ENCODE results near the gene PPP1R3E.
"Not testable (repeated sequence)": the region's sequence is repeated elsewhere in the genome, so short reads cannot be mapped to it uniquely, and the experiment has no call there.

PPP1R3E gene

GRCh38 chr14:23275412-23275811, 27.2 kb downstream of the PPP1R3E start:
- no peak for TF ChIP-seq CTCF (IDR thresholded peaks at IDR 0.05; ENCODE audit: borderline replicate concordance, insufficient read depth, low read depth, low read length)
- no peak overlapping the region for H3K4me3 ChIP-seq (ENCODE audit: low read depth, low read length)

GRCh38 chr14:23269193-23269592, 33.5 kb downstream of the PPP1R3E start:
- H3K4me3 ChIP-seq (ENCODE audit: low read depth, low read length), result no peak overlapping the region
- no peak for TF ChIP-seq CTCF (IDR thresholded peaks at IDR 0.05; ENCODE audit: borderline replicate concordance, insufficient read depth, low read depth, low read length)

GRCh38 chr14:23260849-23261248, 41.8 kb downstream of the PPP1R3E start:
- H3K4me3 ChIP-seq (ENCODE audit: low read depth, low read length), result not testable (repeated sequence)

- no peak for TF ChIP-seq CTCF (IDR thresholded peaks at IDR 0.05; ENCODE audit: borderline replicate concordance, insufficient read depth, low read depth, low read length)
- H3K4me3 ChIP-seq (ENCODE audit: low read depth, low read length), result no peak overlapping the region
Observed at GRCh38 chr14:23259426-23259825, 43.2 kb downstream of the PPP1R3E start.

GRCh38 chr14:23258256-23258655, 44.4 kb downstream of the PPP1R3E start:
- no peak overlapping the region for H3K4me3 ChIP-seq (ENCODE audit: low read depth, low read length)
- no peak for TF ChIP-seq CTCF (IDR thresholded peaks at IDR 0.05; ENCODE audit: borderline replicate concordance, insufficient read depth, low read depth, low read length)

- TF ChIP-seq CTCF (IDR thresholded peaks at IDR 0.05; ENCODE audit: borderline replicate concordance, insufficient read depth, low read depth, low read length), result no peak
Observed at GRCh38 chr14:23252420-23253333, 50.0 kb downstream of the PPP1R3E start.

GRCh38 chr14:23252006-23252405, 50.7 kb downstream of the PPP1R3E start:
- no peak for TF ChIP-seq CTCF (IDR thresholded peaks at IDR 0.05; ENCODE audit: borderline replicate concordance, insufficient read depth, low read depth, low read length)
- H3K4me3 ChIP-seq (ENCODE audit: low read depth, low read length), result no peak overlapping the region

More at GRCh38 chr14:23252420-23253333, 50.0 kb downstream of the PPP1R3E start:
- H3K4me3 ChIP-seq (ENCODE audit: low read depth, low read length), result no peak overlapping the region

Measured in GM12875 (cell line).